PC-3 (cell line): ENCODE results near the gene KRT33B.

Experiments used
- CTCF ChIP-seq: fragments of 300-600 bp; sonication (generic); conservative IDR thresholded peaks from 2 replicates; pipeline ENCODE4 v1.5.1; 2017; ENCODE audit warnings: antibody characterized with exemption, low read depth, mild to moderate bottlenecking, low read length
- EZH2 ChIP-seq: fragments of 300-600 bp; sonication (generic); IDR thresholded peaks from one replicate; pipeline ENCODE4 v1.6.1; 2017; ENCODE audit warnings: antibody characterized with exemption, mild to moderate bottlenecking, low read length; ENCODE audit not compliant: unreplicated experiment
- EZH2phosphoT487 ChIP-seq: fragments of 300-600 bp; sonication (generic); IDR thresholded peaks from 2 replicates; pipeline ENCODE4 v1.6.1; 2018; ENCODE audit warnings: mild to moderate bottlenecking, antibody characterized with exemption, low read length, borderline replicate concordance

GRCh38 chr17:41328207-41328606 lies 41.4 kb downstream of the KRT33B start:
- TF ChIP-seq CTCF: no peak
- no peak for TF ChIP-seq EZH2
- no peak for TF ChIP-seq EZH2phosphoT487
